Muscle layer of colon (tissue), 2 donors: ENCODE data around the gene ASB13.

ENCODE experiments used
- H3K27ac ChIP-seq: one replicate; pipeline ENCODE4 v1.7.0; 2013; ENCODE audit warnings: low read depth, mild to moderate bottlenecking, low read length, moderate library complexity
- H3K27me3 ChIP-seq, 2 donors: one replicate each; pipeline ENCODE4 v1.7.0; 2013; ENCODE audit warnings: low read length in 2 of 2, mild to moderate bottlenecking in 2 of 2; ENCODE audit not compliant: insufficient read depth in 2 of 2, control insufficient read depth in 1 of 2
- H3K36me3 ChIP-seq: one replicate; pipeline ENCODE4 v1.7.0; 2013; ENCODE audit warnings: mild to moderate bottlenecking, low read length; ENCODE audit not compliant: insufficient read depth
- H3K4me1 ChIP-seq: one replicate; pipeline ENCODE4 v1.7.0; 2013; ENCODE audit warnings: mild to moderate bottlenecking, low read length; ENCODE audit not compliant: insufficient read depth
- H3K4me3 ChIP-seq, 2 donors: one replicate each; pipeline ENCODE4 v1.7.0; 2013; ENCODE audit warnings: low read length in 2 of 2, low read depth in 1 of 2, mild to moderate bottlenecking in 1 of 2, moderate library complexity in 1 of 2
- H3K9ac ChIP-seq: one replicate; pipeline ENCODE4 v1.7.0; 2013; ENCODE audit warnings: low read length
- H3K9me3 ChIP-seq: one replicate; pipeline ENCODE4 v1.7.0; 2013; ENCODE audit warnings: mild to moderate bottlenecking, low read length
- donor health status: abdominal sarcoma.
- donor health status: Adenocarcinoma of cecum.

ASB13 gene

DNA sequence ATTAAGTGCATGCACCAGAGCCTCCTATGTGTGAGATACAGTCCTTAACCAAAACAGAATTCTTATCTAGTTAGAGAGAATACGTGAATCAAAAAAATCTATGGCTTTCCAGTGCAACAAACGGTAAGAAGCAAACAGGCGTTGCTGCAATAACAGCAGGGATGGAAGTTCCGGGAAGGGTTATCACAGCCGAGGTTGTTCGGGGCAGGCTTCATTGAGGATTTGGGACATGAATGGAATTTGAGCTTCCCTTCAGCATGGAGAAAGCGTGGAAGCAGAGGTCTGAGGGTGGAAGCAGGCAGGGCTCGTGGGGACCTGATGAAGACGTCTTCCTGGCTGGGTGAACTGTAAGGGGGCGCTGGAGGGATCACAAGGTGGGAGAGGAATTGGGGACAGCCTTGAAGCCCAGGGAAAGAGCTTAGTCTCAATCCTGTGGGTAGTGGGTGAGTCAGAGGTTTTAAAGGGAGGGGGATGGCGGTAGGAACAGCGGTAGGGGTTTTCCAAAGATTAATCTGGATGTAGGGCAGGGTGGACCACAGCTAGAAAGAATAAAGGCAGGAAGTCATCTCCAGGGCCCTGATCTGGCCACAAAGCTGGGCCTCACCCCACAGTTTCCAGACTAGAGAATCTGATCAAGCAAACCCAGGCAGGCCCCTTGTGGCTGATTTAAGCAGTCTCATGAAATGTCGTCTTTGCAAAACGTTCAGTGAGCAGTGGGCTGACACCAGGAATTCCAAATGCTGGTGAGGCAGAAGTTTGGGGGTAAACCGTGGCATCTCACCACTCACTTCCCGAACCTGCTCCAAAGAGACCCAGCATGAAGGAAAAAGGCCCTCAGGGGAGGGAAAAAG is 76.5 kb downstream of the ASB13 start:
- peaks cover 15% of the 10 kb centered on the region for H3K4me1 ChIP-seq
- no peak overlapping the region for H3K9ac ChIP-seq
- H3K27me3 ChIP-seq, result no peaks in the 10 kb centered on the region
- H3K4me3 ChIP-seq, result no peak overlapping the region
- no peaks in the 10 kb centered on the region for H3K9me3 ChIP-seq
- H3K36me3 ChIP-seq, result no peaks in the 10 kb centered on the region
- H3K27ac ChIP-seq, result no peak overlapping the region

DNA sequence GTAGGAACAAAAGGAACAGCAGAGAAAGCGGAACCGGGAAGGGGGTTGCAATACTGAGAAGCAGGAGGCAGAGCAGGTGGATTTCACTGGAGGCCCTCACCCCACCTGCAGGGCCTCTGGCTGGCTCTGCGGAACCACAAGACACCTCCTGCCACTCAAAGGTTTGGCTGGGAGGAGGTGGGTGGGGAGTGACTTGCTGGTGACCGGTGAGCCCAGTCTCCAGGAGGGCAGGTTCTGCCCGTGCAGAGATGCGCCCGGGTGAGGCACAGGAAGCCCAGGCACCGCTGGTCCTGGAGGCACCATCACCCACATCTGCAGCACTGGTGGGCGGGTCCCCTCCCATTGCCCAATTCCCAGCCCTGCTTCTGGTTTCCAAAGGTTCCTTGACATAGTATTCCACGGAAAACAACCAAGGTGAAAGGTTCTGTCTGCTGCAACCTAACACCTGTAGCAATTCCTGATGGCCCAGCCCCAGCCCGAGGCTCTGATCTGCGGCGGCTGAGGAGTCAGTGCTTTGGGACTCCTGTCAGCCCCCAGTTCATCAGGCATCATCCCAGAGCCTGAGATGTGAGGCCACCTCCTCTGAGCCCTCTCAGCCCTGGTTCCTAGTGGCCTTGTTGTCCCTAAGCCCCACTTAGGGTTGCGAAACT is 77.3 kb downstream of the ASB13 start:
- Histone ChIP-seq H3K4me3 (no peak overlapping the region), H3K9me3 (no peaks in the 10 kb centered on the region)

More for the DNA sequence above, 77.3 kb downstream of the ASB13 start:
- H3K4me1 ChIP-seq, result peaks cover 11% of the 10 kb centered on the region
- no peak overlapping the region for H3K9ac ChIP-seq
- no peaks in the 10 kb centered on the region for H3K27me3 ChIP-seq
- no peak overlapping the region for H3K27ac ChIP-seq
- H3K36me3 ChIP-seq, result no peaks in the 10 kb centered on the region
